ENCODE data around the gene ZNF124. TPM values are rescaled to one million over a fixed set of nuclear protein-coding genes. Genes with fewer than 3 reads are reported as not detected.

Gene ZNF124
- total RNA-seq, 4 donors from 2014 or later, result 64.8 to 184 (median 143) TPM

DNA sequence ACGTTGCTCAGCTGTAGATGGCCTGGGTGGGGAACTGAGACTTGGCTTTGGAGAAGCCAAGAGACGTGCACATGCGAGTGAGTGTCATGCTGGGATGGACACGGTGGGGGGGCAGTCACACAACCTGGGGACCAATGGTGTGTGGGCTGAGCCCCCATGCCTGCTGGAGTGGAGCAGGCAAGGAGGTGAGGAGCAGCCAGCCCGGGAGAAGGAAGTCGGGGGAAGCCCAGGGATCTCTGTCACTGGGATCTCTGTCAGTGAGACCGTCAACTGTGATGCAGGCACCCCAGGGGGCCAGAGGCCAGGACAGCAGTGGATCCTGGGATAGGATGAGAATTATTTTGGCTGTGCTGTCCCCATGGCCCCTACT is 56.7 kb downstream of the ZNF124 start:
- no peak overlapping the region for H3K4me3 ChIP-seq
- intact Hi-C loops (cut with DNase I; ENCODE audit: low total_unique reads), result no loop called here
- H3K36me3 ChIP-seq, result no peaks in the 10 kb centered on the region
- H3K27me3 ChIP-seq, result no peaks in the 10 kb centered on the region
- TF ChIP-seq POLR2A (IDR thresholded peaks at IDR 0.05) (no peak), CTCF (IDR thresholded peaks at IDR 0.05) (no peak)
- H3K9me3 ChIP-seq, result no peaks in the 10 kb centered on the region
- H3K27ac ChIP-seq, result no peak overlapping the region
- no peak for DNase-seq
- no peaks in the 10 kb centered on the region for H3K4me1 ChIP-seq

DNA sequence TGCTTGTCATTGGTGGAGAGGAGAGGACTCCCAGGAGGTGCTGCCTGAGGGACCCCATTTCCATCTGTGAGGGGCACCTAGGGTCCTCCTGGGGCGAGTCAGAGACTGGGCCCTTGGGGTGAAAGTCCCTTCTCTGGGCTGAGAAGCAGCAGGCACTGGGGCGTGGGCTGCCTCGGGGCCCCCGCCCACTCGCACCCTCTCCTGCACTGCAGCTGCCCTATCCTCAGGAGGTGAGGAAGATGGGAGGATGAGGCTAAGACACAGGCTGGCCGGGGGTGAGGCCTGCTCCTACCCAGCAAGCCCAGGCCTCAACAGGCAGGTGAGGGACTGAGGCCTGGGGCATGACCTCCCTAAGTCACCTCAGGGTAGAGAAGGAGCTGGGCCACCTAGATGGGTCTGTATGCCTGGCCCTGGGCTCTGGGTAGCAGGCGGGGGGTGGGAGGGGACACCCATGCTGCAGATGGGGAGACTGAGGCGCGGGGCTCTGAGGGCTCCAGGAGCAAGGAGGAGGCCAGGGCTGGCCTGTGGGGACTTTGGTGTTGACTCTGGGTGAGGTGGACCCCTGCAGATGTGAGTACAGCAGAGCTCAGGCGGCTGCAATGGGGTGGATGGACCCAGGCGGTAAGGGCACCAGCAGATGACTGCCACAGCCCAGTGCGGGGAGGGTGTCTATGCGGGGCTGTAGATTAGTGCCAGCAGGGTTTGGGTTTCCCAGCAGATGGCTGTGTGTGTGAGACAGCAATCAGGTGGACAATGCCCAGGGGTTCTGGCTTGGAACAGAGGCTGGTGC is 57.3 kb downstream of the ZNF124 start:
- no peak for DNase-seq
- Histone ChIP-seq H3K4me3 (no peak overlapping the region), H3K27me3 (no peaks in the 10 kb centered on the region), H3K27ac (no peak overlapping the region), H3K9me3 (no peaks in the 10 kb centered on the region), H3K4me1 (no peaks in the 10 kb centered on the region), H3K36me3 (no peaks in the 10 kb centered on the region)
- intact Hi-C loops (cut with DNase I; ENCODE audit: low total_unique reads), result no loop called here
- TF ChIP-seq POLR2A (IDR thresholded peaks at IDR 0.05) (no peak), CTCF (IDR thresholded peaks at IDR 0.05) (no peak)

DNA sequence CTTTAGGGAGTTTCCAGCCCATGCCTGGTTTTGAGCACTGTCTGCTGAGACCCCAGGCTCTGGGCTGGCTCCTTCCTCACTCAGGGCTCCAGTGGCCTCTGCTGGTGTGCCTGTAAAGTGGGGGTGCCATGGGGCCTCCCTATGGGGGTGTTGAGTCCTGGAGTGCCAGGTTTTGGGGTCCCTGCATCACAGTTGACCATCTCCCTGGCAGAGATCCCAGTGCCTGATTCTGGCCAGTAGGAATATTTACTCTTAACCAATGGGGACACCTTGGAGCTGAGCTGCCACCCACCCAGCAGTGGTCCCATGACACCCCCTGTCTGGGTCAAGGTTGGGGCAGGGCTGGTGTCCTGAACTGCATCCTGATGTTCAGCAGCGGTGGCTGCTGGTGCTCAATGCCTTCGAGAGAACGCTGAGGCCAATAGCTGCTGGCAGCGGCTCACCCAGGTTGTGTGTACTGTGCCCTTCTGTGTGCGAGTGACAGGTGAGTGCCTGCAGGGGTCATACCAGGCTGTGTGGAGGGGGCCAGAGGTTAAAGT is 58.0 kb downstream of the ZNF124 start:
- no peak for DNase-seq
- no peak overlapping the region for H3K4me3 ChIP-seq
- H3K27me3 ChIP-seq, result no peaks in the 10 kb centered on the region
- H3K36me3 ChIP-seq, result no peaks in the 10 kb centered on the region
- TF ChIP-seq POLR2A (IDR thresholded peaks at IDR 0.05) (no peak), CTCF (IDR thresholded peaks at IDR 0.05) (no peak)
- intact Hi-C loops (cut with DNase I; ENCODE audit: low total_unique reads), result no loop called here
- no peaks in the 10 kb centered on the region for H3K4me1 ChIP-seq
- no peaks in the 10 kb centered on the region for H3K9me3 ChIP-seq
- H3K27ac ChIP-seq, result no peak overlapping the region

- peak in 1 of 2 donors; percentile 25 for DNase-seq
- intact Hi-C loops (cut with DNase I; ENCODE audit: low total_unique reads), result no loop called here
- peak overlapping the region in 1 of 2 donors; percentile 96 for H3K27ac ChIP-seq
Observed at GRCh38 chr1:247113094-247113497, 58.7 kb downstream of the ZNF124 start.

More at GRCh38 chr1:247113094-247113497, 58.7 kb downstream of the ZNF124 start:
- Histone ChIP-seq H3K27me3 (no peaks in the 10 kb centered on the region), H3K4me3 (no peak overlapping the region), H3K9me3 (no peaks in the 10 kb centered on the region), H3K36me3 (no peaks in the 10 kb centered on the region), H3K4me1 (no peaks in the 10 kb centered on the region)
- no peak for TF ChIP-seq POLR2A (IDR thresholded peaks at IDR 0.05)
- TF ChIP-seq CTCF (IDR thresholded peaks at IDR 0.05), result no peak

Measured in uterus (tissue), 4 donors.